Esophagus squamous epithelium (tissue), 4 donors: ENCODE data around the gene SELENOM.

Experiments used
- POLR2A ChIP-seq, 4 donors: fragments of 450-650 bp; IDR thresholded peaks; one replicate each; pipeline ENCODE4 v1.6.1; 2017; ENCODE audit warnings: antibody characterized with exemption in 4 of 4, mild to moderate bottlenecking in 4 of 4, moderate library complexity in 3 of 4
- TF ChIP-seq, protein P1 (sequence below), 6 experiments: fragments of 450-650 bp in 4 of 6; fragments of 200-600 bp in 2 of 6; sonication (generic) in 2 of 6; IDR thresholded peaks; one replicate each; pipeline ENCODE4 v1.5.1; 2016 to 2019; ENCODE audit warnings: antibody characterized with exemption in 6 of 6, mild to moderate bottlenecking in 4 of 6, moderate library complexity in 4 of 6

DNA sequence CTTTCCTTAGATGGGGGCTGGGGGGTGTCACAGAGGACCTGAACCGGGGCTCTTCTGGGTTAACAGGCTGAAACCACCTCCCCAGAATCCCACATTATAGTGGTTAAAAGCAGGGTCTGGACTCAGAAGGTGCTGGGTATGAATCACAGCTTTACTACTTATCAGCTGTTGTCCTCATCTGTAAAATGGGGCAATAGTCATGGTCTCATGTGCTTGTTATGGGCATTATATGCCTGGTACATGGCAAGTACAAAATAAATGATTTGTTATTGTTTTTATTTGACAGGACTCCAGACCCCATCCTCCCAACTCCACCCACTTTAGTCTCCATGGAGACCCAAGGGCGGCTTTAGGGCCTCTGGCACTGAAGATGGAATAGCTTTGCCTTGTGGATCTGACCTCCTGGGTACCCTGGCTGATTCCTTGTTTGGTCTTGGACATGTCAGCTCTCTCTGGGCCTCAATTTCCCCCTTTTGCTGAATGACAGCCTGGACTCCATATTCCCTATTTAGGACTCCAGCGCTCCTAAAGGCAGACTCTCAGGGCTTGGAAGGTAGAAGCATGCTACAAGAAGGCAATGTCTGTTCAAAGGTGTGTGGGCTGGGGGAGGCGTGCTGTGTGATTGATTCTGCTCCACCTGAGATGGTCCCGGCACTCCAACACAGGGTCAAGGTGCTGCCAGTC lies 27.1 kb downstream of the SELENOM start:
- TF ChIP-seq, protein P1, sequence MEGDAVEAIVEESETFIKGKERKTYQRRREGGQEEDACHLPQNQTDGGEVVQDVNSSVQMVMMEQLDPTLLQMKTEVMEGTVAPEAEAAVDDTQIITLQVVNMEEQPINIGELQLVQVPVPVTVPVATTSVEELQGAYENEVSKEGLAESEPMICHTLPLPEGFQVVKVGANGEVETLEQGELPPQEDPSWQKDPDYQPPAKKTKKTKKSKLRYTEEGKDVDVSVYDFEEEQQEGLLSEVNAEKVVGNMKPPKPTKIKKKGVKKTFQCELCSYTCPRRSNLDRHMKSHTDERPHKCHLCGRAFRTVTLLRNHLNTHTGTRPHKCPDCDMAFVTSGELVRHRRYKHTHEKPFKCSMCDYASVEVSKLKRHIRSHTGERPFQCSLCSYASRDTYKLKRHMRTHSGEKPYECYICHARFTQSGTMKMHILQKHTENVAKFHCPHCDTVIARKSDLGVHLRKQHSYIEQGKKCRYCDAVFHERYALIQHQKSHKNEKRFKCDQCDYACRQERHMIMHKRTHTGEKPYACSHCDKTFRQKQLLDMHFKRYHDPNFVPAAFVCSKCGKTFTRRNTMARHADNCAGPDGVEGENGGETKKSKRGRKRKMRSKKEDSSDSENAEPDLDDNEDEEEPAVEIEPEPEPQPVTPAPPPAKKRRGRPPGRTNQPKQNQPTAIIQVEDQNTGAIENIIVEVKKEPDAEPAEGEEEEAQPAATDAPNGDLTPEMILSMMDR (IDR thresholded peaks at IDR 0.05), result no peak
- no peak for TF ChIP-seq POLR2A (IDR thresholded peaks at IDR 0.05)
